Trophoblast cell (in vitro differentiated cells and primary cell): Measurements from ENCODE around the gene PRTN3.

Experiments
- DNase-seq, 2 donors: peaks; one replicate each; pipeline ENCODE4 v3.0.0-alpha.2; 2016
- H2AFZ ChIP-seq: 2 replicates; pipeline ENCODE4 v1.6.1; 2013; ENCODE audit warnings: low read length, moderate library complexity, mild to moderate bottlenecking; ENCODE audit not compliant: insufficient read depth, poor library complexity
- H2AK5ac ChIP-seq: 2 replicates; pipeline ENCODE4 v1.6.1; 2013; ENCODE audit warnings: mild to moderate bottlenecking, low read length
- H2BK120ac ChIP-seq: 2 replicates; pipeline ENCODE4 v1.6.1; 2013; ENCODE audit warnings: low read length, mild to moderate bottlenecking, moderate library complexity; ENCODE audit not compliant: insufficient read depth, poor library complexity
- H2BK12ac ChIP-seq: 2 replicates; pipeline ENCODE4 v1.6.1; 2013; ENCODE audit warnings: mild to moderate bottlenecking, low read length, moderate library complexity
- H2BK5ac ChIP-seq: 2 replicates; pipeline ENCODE4 v1.6.1; 2013; ENCODE audit warnings: low read length, low read depth, moderate library complexity, mild to moderate bottlenecking; ENCODE audit not compliant: poor library complexity
- H3K14ac ChIP-seq: 2 replicates; pipeline ENCODE4 v1.6.1; 2013; ENCODE audit warnings: mild to moderate bottlenecking, low read length
- H3K18ac ChIP-seq: 2 replicates; pipeline ENCODE4 v1.6.1; 2013; ENCODE audit warnings: mild to moderate bottlenecking, low read length
- H3K23ac ChIP-seq: 2 replicates; pipeline ENCODE4 v1.6.1; 2013; ENCODE audit warnings: low read length
- H3K27ac ChIP-seq: 2 replicates; pipeline ENCODE4 v1.5.1; 2013; ENCODE audit warnings: low read depth, mild to moderate bottlenecking, inconsistent platforms, low read length, moderate library complexity
- H3K27me3 ChIP-seq: 2 replicates; pipeline ENCODE4 v1.6.1; 2013; ENCODE audit warnings: inconsistent platforms, mild to moderate bottlenecking, low read length, moderate library complexity; ENCODE audit not compliant: insufficient read depth
- H3K36me3 ChIP-seq, 2 experiments: 1 replicate in 1 of 2; 2 replicates in 1 of 2; pipeline ENCODE4 v1.6.1; 2013; ENCODE audit warnings: low read length in 2 of 2, mild to moderate bottlenecking in 2 of 2, moderate library complexity in 1 of 2; ENCODE audit not compliant: insufficient read depth in 2 of 2, control insufficient read depth in 1 of 2
- H3K4ac ChIP-seq: 2 replicates; pipeline ENCODE4 v1.6.1; 2013; ENCODE audit warnings: low read depth, mild to moderate bottlenecking, low read length, moderate library complexity
- H3K4me1 ChIP-seq, 2 experiments: 1 replicate in 1 of 2; 2 replicates in 1 of 2; pipeline ENCODE4 v1.6.1; 2013; ENCODE audit warnings: low read length in 2 of 2, mild to moderate bottlenecking in 2 of 2, moderate library complexity in 1 of 2; ENCODE audit not compliant: insufficient read depth in 2 of 2, control insufficient read depth in 1 of 2
- H3K4me2 ChIP-seq: 2 replicates; pipeline ENCODE4 v1.6.1; 2013; ENCODE audit warnings: inconsistent platforms, mild to moderate bottlenecking, low read length, moderate library complexity
- H3K4me3 ChIP-seq: 2 replicates; pipeline ENCODE4 v1.5.1; 2013; ENCODE audit warnings: mild to moderate bottlenecking, low read depth, low read length, inconsistent platforms
- H3K79me1 ChIP-seq: one replicate; pipeline ENCODE4 v1.6.1; 2013; ENCODE audit warnings: low read length
- H3K79me2 ChIP-seq: 2 replicates; pipeline ENCODE4 v1.6.1; 2013; ENCODE audit warnings: low read length, mild to moderate bottlenecking; ENCODE audit not compliant: control insufficient read depth, insufficient read depth, poor library complexity
- H3K9ac ChIP-seq: 2 replicates; pipeline ENCODE4 v1.6.1; 2013; ENCODE audit warnings: mild to moderate bottlenecking, low read length
- H3K9me3 ChIP-seq: 2 replicates; pipeline ENCODE4 v1.6.1; 2013; ENCODE audit warnings: low read depth, mild to moderate bottlenecking, control low read depth, inconsistent platforms, low read length; ENCODE audit not compliant: insufficient read depth
- H4K12ac ChIP-seq: 2 replicates; pipeline ENCODE4 v1.6.1; 2013; ENCODE audit warnings: low read depth, mild to moderate bottlenecking, low read length, moderate library complexity
- H4K8ac ChIP-seq: 2 replicates; pipeline ENCODE4 v1.6.1; 2013; ENCODE audit warnings: low read depth, mild to moderate bottlenecking, low read length, moderate library complexity
- H4K91ac ChIP-seq: one replicate; pipeline ENCODE4 v1.6.1; 2013; ENCODE audit warnings: low read depth, mild to moderate bottlenecking, low read length, moderate library complexity
- WGBS: extraction: QIAGEN DNeasy Blood & Tissue Kit; methylation state at CpG from one replicate; pipeline ENCODE4 v1.1.7; 2013; ENCODE audit warnings: missing lambda C conversion rate; ENCODE audit not compliant: insufficient read length, insufficient coverage; ENCODE audit errors: extremely low coverage; 5-methylcytosine and 5-hydroxymethylcytosine counted together

The PRTN3 gene

DNA sequence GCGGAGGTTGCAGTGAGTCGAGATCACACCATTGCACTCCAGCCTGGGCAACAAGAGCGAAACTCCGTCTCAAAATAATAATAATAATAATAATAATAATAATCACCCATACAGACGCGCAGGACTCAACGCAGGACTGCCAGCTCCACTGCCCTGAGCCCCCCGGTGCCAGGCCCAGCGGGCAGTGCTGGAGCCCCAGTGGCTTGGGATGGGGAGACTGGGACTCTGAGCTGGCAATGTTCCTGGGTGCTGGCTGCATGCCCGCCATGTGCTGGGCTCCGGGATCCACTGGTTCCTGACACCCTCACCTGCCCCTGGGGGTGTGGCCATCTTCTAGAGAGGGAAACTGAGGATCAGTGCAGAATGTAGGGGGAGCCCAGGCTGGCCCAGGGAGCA, 13.5 kb upstream of the PRTN3 start:
- Histone ChIP-seq H3K79me1 (peaks cover 2% of the 10 kb centered on the region), H2BK120ac (no peak overlapping the region), H3K4me1 (peaks cover 3 to 6% of the 10 kb centered on the region in 2 experiments), H3K4me2 (no peak overlapping the region), H3K9ac (no peak overlapping the region), H2AK5ac (no peak overlapping the region), H3K36me3 (no peaks in the 10 kb centered on the region), H4K91ac (no peak overlapping the region), H3K27me3 (no peaks in the 10 kb centered on the region), H3K4ac (no peak overlapping the region), H3K4me3 (no peak overlapping the region), H3K27ac (no peak overlapping the region), H4K8ac (no peak overlapping the region), H3K23ac (no peak overlapping the region), H2AFZ (no peak overlapping the region), H2BK12ac (no peak overlapping the region), H4K12ac (no peak overlapping the region), H3K79me2 (no peaks in the 10 kb centered on the region), H3K9me3 (peaks cover 3% of the 10 kb centered on the region), H2BK5ac (no peak overlapping the region), H3K14ac (no peak overlapping the region), H3K18ac (no peak overlapping the region)
- DNase-seq = no peak
- no CpG with 5 or more reads among the region's 11 CpGs for WGBS

DNA sequence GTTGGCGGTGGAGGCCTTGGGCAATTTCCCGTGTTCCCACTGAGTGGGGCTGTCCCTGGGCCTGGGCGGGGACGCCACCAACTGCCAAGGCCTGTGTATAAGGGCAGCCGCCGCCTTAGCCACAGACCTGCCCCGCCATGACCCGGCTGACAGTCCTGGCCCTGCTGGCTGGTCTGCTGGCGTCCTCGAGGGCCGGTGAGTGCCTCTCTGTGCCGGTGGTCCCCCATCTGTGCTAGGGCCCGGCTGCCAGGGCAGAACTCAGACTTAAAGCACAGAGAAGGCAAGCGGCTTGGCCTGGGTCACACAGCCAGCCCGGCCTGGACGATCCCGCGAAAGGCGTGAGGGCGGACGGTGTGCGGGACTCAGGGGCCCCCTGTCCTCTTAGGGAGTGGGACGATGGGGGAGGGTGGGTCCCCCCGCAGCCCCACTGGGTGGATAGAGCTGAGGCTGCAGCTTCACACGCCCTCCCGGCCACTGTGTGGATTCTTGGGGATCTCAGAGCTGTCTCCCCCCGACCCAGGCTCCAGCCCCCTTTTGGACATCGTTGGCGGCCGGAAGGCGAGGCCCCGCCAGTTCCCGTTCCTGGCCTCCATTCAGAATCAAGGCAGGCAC, 13.0 kb upstream of the PRTN3 start, which contains the start of gene AZU1:
AZU1 (plus strand) TSS at position 128 of the 612 bp plus-strand sequence; CDS start at position 138, 10 bp downstream.
- Histone ChIP-seq H3K79me2 (no peaks in the 10 kb centered on the region), H2AFZ (no peak within 1 kb of the TSS), H2BK12ac (no peak within 1 kb of the TSS), H2BK120ac (no peak within 1 kb of the TSS), H3K18ac (no peak within 1 kb of the TSS), H3K14ac (no peak within 1 kb of the TSS), H3K27ac (no peak within 1 kb of the TSS), H3K4ac (no peak within 1 kb of the TSS), H3K4me3 (no peak within 1 kb of the TSS), H3K36me3 (no peaks in the 10 kb centered on the region), H3K27me3 (no peaks in the 10 kb centered on the region), H2BK5ac (no peak within 1 kb of the TSS), H4K12ac (no peak within 1 kb of the TSS), H3K4me2 (no peak within 1 kb of the TSS), H4K8ac (no peak within 1 kb of the TSS), H3K4me1 (peaks cover 3 to 5% of the 10 kb centered on the region in 2 experiments), H3K79me1 (no peaks in the 10 kb centered on the region), H3K23ac (no peak within 1 kb of the TSS), H2AK5ac (no peak within 1 kb of the TSS), H3K9me3 (peaks cover 3% of the 10 kb centered on the region), H3K9ac (no peak within 1 kb of the TSS), H4K91ac (no peak within 1 kb of the TSS)
- no CpG with 5 or more reads among the region's 33 CpGs for WGBS
- DNase-seq = no peak

DNA sequence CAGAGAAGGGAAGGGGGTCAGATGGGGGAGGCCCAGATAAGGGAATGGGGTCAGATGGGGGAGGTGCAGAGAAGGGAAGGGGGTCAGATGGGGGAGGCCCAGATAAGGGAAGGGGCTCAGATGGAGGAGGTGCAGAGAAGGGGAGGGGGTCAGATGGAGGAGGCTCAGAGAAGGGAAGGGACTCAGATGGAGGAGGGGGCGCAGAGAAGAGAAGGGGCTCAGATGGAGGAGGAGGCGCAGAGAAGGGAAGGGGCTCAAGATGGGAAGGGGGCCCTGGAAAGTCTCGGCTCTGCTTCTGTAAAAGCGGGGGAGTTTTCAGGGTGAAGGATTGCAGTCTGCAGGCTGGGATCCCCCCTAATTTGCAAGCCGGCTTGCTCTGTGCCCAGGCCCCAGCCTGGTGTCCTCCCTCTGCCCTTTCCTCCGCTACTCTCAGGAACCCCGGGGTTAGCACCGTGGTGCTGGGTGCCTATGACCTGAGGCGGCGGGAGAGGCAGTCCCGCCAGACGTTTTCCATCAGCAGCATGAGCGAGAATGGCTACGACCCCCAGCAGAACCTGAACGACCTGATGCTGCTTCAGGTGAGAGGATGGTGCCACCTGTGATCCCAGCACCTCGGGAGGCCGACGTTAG, 11.6 kb upstream of the PRTN3 start:
- H2AK5ac ChIP-seq = no peak overlapping the region
- H3K79me2 ChIP-seq = no peaks in the 10 kb centered on the region
- WGBS = no CpG with 5 or more reads among the region's 18 CpGs
- DNase-seq = no peak
- no peak overlapping the region for H3K9ac ChIP-seq
- H3K79me1 ChIP-seq = no peaks in the 10 kb centered on the region
- H2BK5ac ChIP-seq = no peak overlapping the region
- no peak overlapping the region for H4K91ac ChIP-seq
- H3K4me1 ChIP-seq = no peaks in the 10 kb centered on the region
- no peak overlapping the region for H2BK120ac ChIP-seq
- no peaks in the 10 kb centered on the region for H3K36me3 ChIP-seq
- no peak overlapping the region for H3K4me3 ChIP-seq
- H4K8ac ChIP-seq = no peak overlapping the region
- H3K23ac ChIP-seq = no peak overlapping the region
- no peaks in the 10 kb centered on the region for H3K27me3 ChIP-seq
- peaks cover 3% of the 10 kb centered on the region for H3K9me3 ChIP-seq
- no peak overlapping the region for H3K27ac ChIP-seq
- no peak overlapping the region for H3K4me2 ChIP-seq
- H2AFZ ChIP-seq = no peak overlapping the region
- H3K14ac ChIP-seq = no peak overlapping the region
- no peak overlapping the region for H4K12ac ChIP-seq
- H3K4ac ChIP-seq = no peak overlapping the region
- no peak overlapping the region for H3K18ac ChIP-seq
- H2BK12ac ChIP-seq = no peak overlapping the region

DNA sequence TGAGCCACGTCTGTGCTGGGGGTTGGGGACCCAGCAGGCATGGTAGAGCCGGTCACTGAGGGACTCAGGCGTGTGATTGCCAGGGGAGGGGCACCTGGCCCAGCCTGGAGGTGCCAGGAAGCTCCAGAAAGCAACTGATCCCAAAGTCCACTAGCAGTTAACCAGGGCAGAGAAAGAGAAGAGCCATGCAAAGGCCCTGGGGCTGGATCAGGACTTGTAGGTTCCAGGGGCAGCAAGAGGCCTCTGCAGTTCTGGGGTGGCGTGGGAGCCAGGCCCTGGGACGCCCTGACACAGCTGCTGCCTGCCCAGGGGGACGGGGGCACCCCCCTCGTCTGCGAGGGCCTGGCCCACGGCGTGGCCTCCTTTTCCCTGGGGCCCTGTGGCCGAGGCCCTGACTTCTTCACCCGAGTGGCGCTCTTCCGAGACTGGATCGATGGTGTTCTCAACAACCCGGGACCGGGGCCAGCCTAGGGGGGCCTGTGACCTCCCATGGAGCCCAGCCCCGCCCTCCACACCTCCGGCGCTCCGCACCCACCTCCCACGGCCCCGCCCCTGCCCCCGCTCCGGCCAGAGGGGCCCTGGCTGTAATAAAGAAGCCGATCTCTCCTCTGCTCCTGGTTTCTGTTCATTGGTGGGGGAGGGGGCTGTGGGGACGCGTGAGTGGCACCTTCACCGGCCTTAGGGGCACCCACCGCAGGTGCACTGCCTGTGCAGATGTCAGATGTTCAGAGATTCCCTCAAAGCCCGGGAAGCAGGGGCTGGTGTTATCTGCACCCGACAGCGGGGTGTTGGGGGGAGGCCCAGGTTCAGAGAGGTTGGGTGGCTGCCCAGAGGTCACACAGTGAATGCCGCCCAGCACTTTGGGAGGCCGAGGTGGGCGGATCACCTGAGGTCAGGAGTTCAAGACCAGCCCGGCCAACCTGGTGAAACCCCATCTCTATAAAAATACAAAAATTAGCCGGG, 9.1 kb upstream of the PRTN3 start:
- Histone ChIP-seq H3K79me2 (no peaks in the 10 kb centered on the region), H3K9me3 (peaks cover 3% of the 10 kb centered on the region), H4K8ac (no peak overlapping the region), H3K79me1 (no peaks in the 10 kb centered on the region), H3K4me1 (no peaks in the 10 kb centered on the region), H3K27me3 (no peaks in the 10 kb centered on the region), H2BK120ac (no peak overlapping the region), H2BK5ac (no peak overlapping the region), H3K27ac (no peak overlapping the region), H3K4ac (no peak overlapping the region), H3K14ac (no peak overlapping the region), H3K36me3 (no peaks in the 10 kb centered on the region), H4K91ac (no peak overlapping the region), H2AK5ac (no peak overlapping the region), H3K4me3 (no peak overlapping the region), H3K4me2 (no peak overlapping the region), H3K9ac (no peak overlapping the region), H3K23ac (no peak overlapping the region), H3K18ac (no peak overlapping the region), H2BK12ac (no peak overlapping the region), H4K12ac (no peak overlapping the region), H2AFZ (no peak overlapping the region)
- WGBS = no CpG with 5 or more reads among the region's 38 CpGs
- no peak for DNase-seq
